HepG2 (cell line): ENCODE results near the gene SLC5A10. TPM values are rescaled to one million over a fixed set of nuclear protein-coding genes. Genes with fewer than 3 reads are reported as not detected.
A peak's percentile ranks its signal among the peaks of the same experiment; 100 is the strongest.

Experiments
- ARID4A ChIP-seq: sonication (generic); formaldehyde crosslinking; IDR thresholded peaks from 2 replicates; pipeline ENCODE4 v1.5.0; 2020; ENCODE audit warnings: mild to moderate bottlenecking, missing genetic modification reagents, borderline replicate concordance
- BCL6 ChIP-seq: IDR thresholded peaks from 2 replicates; pipeline ENCODE4 v1.6.1; 2016; ENCODE audit warnings: missing genetic modification reagents, missing compliant biosample characterization
- GMEB1 ChIP-seq: sonication (generic); formaldehyde crosslinking; IDR thresholded peaks from 2 replicates; pipeline ENCODE4 v1.5.1; 2020; ENCODE audit warnings: missing genetic modification reagents, mild to moderate bottlenecking, borderline replicate concordance
- GZF1 ChIP-seq: sonication (generic); formaldehyde crosslinking; IDR thresholded peaks from 2 replicates; pipeline ENCODE4 v1.5.1; 2020; ENCODE audit warnings: mild to moderate bottlenecking, missing genetic modification reagents
- KAT8 ChIP-seq: IDR thresholded peaks from 2 replicates; pipeline ENCODE4 v1.6.1; 2016; ENCODE audit warnings: missing genetic modification reagents, missing compliant biosample characterization
- NFIC ChIP-seq: IDR thresholded peaks from 2 replicates; pipeline ENCODE4 v1.6.1; 2012; ENCODE audit warnings: mild to moderate bottlenecking, low read length, inconsistent platforms
- SALL2 ChIP-seq: sonication (generic); formaldehyde crosslinking; IDR thresholded peaks from 2 replicates; pipeline ENCODE4 v1.8.1; 2023; ENCODE audit warnings: mild to moderate bottlenecking, missing genetic modification reagents, inconsistent platforms
- SKI ChIP-seq: fragments of 450-650 bp; IDR thresholded peaks from one replicate; pipeline ENCODE4 v1.6.1; 2018; ENCODE audit warnings: mild to moderate bottlenecking; ENCODE audit not compliant: partially characterized antibody
- TFE3 ChIP-seq: IDR thresholded peaks from 2 replicates; pipeline ENCODE4 v1.6.1; 2016
- THRA ChIP-seq: sonication (generic); formaldehyde crosslinking; IDR thresholded peaks from 2 replicates; pipeline ENCODE4 v1.4.0; 2020; ENCODE audit warnings: missing genetic modification reagents, borderline replicate concordance
- ZBTB46 ChIP-seq: sonication (generic); formaldehyde crosslinking; IDR thresholded peaks from 2 replicates; pipeline ENCODE4 v1.4.0; 2020; ENCODE audit warnings: mild to moderate bottlenecking, missing genetic modification reagents, borderline replicate concordance
- ZNF224 ChIP-seq: sonication (generic); formaldehyde crosslinking; IDR thresholded peaks from 2 replicates; pipeline ENCODE4 v1.5.0; 2020; ENCODE audit warnings: mild to moderate bottlenecking, missing genetic modification reagents
- ZNF263 ChIP-seq: sonication (generic); formaldehyde crosslinking; IDR thresholded peaks from 2 replicates; pipeline ENCODE4 v1.4.0; 2020; ENCODE audit warnings: missing genetic modification reagents
- ZNF766 ChIP-seq: sonication (generic); formaldehyde crosslinking; IDR thresholded peaks from 2 replicates; pipeline ENCODE4 v1.5.0; 2020; ENCODE audit warnings: missing genetic modification reagents, borderline replicate concordance
- ZNF776 ChIP-seq: sonication (generic); formaldehyde crosslinking; IDR thresholded peaks from 2 replicates; pipeline ENCODE4 v1.4.0; 2020; ENCODE audit warnings: mild to moderate bottlenecking, missing genetic modification reagents
- polyA plus RNA-seq, 8 experiments: library from polyadenylated mRNA; depleted of rRNA in 3 of 8; stranded (reverse) in 7 of 8; unstranded in 1 of 8; fragments of >200 nt; fragmentation: Illumina TruSeq in 4 of 8; extraction: Trizol in 4 of 8; gene quantifications; 2 replicates each; pipeline versions ENCODE4 v1.2.1 to v1.2.3, GENCODE V29; 2011 to 2016; ENCODE audit warnings: low read depth in 4 of 8, missing spikeins in 1 of 8, mixed read lengths in 1 of 8; ENCODE audit not compliant: insufficient read depth in 1 of 8
- total RNA-seq, 5 experiments: library from RNA; depleted of rRNA; stranded (reverse); fragments of >200 nt; fragmentation: Illumina TruSeq; extraction: Trizol; gene quantifications; 2 replicates each; pipeline ENCODE4 v1.2.3, GENCODE V29; 2016; ENCODE audit warnings: low read depth in 1 of 5

Gene SLC5A10
- total and polyA plus RNA-seq, 2 of the 13 experiments (the other 11 are each of a cell fraction or from before 2014, with no cell fraction given) = 0.05 TPM; not detected in 1

GRCh38 chr17:18988546-18989173 is 36.7 kb downstream of the SLC5A10 start (continued):
- peak; percentile 87 for TF ChIP-seq ZNF263
- no peak for TF ChIP-seq NFIC
- TF ChIP-seq ZBTB46 (CRISPR knock-in tag) = 0 out of 2 replicates have a peak, but pooled peaks have one; percentile 76
- peak; percentile 76 for TF ChIP-seq ZNF224 (CRISPR knock-in tag)
- peak; percentile 95 for TF ChIP-seq THRA (CRISPR knock-in tag)
- peak; percentile 67 for TF ChIP-seq GMEB1
- peak; percentile 100 for TF ChIP-seq TFE3 (CRISPR knock-in tag)
- TF ChIP-seq ARID4A (CRISPR knock-in tag) = peak; percentile 99
- no peak for TF ChIP-seq GZF1
- TF ChIP-seq SALL2 (CRISPR knock-in tag) = peak; percentile 88
- TF ChIP-seq KAT8 = peak; percentile 93
- peak; percentile 95 for TF ChIP-seq BCL6 (CRISPR knock-in tag)
- TF ChIP-seq SKI = peak; percentile 98
- TF ChIP-seq ZNF776 = no peak; the same call in 1 of the 2 replicates
- TF ChIP-seq ZNF766 (CRISPR knock-in tag) = peak; percentile 83; the same call in 1 of the 2 replicates
